Measurements from ENCODE around the gene CHD6.

DNA sequence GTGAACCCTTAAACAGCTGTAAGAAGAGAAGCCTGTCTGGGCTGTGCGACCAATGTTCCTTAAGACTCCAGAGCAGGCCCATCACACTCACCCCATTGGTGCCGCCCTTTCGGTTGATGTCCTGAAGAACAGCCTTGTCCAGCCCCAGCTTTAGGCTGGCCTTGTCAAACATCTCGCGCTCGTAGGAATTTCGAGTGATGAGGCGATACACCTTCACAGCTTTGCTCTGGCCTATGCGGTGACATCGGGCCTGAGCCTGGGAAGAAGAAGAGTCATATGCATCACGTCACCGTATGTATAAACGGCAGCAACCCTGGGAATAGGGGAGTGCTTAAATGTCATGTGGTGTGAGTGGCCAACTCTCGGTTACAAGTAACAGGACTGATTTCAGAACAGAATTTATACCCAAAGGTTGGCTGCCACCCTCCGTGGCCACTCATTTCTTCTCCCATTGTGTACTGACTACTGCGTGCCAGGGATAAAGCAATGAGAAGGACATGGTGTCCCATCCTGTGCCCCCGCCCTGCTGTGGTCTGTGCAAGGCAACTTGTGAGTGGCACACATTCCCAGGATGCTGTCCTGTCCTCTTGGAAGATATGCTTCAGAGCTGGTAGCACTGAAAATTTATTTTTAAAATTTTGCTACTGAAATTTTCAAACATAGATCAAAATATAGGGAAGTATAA, 160.9 kb downstream of the CHD6 start:
- TF ChIP-seq, protein P1, sequence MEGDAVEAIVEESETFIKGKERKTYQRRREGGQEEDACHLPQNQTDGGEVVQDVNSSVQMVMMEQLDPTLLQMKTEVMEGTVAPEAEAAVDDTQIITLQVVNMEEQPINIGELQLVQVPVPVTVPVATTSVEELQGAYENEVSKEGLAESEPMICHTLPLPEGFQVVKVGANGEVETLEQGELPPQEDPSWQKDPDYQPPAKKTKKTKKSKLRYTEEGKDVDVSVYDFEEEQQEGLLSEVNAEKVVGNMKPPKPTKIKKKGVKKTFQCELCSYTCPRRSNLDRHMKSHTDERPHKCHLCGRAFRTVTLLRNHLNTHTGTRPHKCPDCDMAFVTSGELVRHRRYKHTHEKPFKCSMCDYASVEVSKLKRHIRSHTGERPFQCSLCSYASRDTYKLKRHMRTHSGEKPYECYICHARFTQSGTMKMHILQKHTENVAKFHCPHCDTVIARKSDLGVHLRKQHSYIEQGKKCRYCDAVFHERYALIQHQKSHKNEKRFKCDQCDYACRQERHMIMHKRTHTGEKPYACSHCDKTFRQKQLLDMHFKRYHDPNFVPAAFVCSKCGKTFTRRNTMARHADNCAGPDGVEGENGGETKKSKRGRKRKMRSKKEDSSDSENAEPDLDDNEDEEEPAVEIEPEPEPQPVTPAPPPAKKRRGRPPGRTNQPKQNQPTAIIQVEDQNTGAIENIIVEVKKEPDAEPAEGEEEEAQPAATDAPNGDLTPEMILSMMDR (IDR thresholded peaks at IDR 0.05) = no peak
- no peak for TF ChIP-seq POLR2AphosphoS5 (IDR thresholded peaks at IDR 0.05)
